A549 treated with dexamethasone at 1 μM for 4 hours (cell line): ENCODE data around the gene ASPHD1. TPM values are rescaled to one million over a fixed set of nuclear protein-coding genes. Genes with fewer than 3 reads are reported as not detected.

Experiments
- total RNA-seq: library from RNA; stranded (reverse); fragments of 200-300 nt; extraction: Qiagen RNA extraction; gene quantifications from 5 replicates; pipeline ENCODE4 v1.2.3, GENCODE V29; 2022

Gene ASPHD1, protein sequence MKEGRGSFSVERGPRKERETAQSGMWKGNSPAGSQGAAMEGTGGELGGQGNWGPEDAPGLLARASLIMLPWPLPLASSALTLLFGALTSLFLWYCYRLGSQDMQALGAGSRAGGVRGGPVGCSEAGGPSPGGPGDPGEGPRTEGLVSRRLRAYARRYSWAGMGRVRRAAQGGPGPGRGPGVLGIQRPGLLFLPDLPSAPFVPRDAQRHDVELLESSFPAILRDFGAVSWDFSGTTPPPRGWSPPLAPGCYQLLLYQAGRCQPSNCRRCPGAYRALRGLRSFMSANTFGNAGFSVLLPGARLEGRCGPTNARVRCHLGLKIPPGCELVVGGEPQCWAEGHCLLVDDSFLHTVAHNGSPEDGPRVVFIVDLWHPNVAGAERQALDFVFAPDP
- total RNA-seq: 15.9 to 21.5 TPM (median 20.0 TPM) in 5 replicates

DNA sequence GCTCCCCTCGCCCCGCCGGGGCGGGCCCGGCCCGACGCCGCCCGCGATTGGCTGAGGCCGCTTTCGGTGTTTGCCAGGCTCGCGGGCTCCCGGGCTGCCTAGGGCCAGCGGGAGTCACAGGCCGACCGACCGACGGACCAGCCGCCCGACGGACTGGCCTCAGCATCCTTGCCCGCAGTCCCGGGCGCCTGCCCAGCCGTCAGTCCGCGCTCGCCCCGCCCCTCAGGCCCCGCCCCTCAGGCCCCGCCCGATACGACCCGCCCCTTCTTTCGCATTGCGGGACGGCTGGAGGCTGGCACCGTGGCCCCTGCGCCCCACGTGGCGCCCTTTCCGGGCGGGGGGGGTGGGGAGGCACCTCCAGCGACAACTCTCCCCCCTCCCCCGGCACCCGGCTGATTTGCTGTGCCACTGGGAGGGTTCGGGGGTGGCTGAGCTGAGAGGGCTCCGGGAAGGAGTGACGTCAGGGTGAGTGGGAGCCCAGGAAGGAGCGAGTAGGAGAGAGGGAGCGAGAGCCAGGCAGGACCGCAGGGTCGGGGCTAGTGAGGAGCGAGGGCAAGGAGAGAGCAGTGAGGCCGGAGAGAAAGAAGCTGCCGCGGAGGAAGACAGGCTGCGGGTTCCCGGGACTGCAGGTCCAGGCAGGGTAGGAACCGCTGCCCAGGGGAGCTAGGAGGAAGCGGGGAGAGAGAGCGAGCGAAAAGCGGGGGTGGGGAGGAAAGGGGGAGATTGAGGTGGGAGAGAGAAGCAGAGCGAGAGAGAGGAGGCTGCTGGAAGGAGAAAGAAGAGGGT is at the start of gene ASPHD1:
TSS of gene ASPHD1 (plus strand) at position 387 of the 786 bp plus-strand sequence. CDS start 484 bp downstream, outside the sequence.

DNA sequence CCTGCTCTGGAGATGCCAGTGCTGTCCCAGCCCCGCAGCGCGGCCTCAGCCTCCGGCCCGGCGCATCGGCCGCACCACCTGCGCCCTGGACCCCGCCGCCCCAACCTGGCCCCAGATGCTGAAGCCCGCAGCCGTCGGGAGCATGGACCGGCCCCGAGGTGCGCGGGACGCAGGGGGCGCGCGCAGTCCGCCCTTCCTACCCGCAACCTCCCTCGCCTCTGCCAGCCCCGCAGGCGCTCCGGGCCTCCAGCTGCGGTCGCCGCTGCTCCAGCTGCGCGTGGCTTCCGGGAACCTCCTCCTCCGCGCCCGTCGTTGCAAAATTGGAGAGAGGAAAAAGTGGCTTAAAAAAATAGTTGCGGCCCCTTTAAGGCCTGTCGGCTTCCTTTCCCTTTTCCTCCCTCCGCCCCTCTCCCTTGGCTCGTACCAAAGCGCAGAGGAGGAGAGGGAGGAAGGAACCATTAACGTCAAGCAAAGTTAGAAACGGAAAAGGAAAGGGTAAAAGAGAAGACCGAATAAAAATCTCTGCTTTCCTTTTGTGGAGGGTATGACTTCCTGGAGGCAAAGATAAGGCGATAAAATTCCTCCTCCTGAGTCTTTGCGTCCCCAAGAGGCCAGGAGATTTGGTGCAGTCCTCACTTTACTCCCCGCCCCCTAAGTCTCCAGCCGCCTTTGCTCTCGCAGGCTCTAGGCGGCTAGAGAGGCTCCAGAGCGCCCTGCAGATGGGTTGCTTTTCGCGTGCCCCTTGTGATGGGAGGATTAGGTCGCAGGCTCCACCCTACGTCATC is 37.2 kb upstream of the ASPHD1 start, which contains the start of gene CDIPT:
TSS of gene CDIPT (minus strand) at position 343 of the 785 bp plus-strand sequence. CDS start 369 bp downstream, outside the sequence.

GRCh38 chr16:29899516-29900101 is 679 bp upstream of the ASPHD1 start, which contains the start of gene SEZ6L2:
TSS of gene SEZ6L2 (minus strand) at chr16:29899550. CDS start at chr16:29899019, 531 bp downstream.

DNA sequence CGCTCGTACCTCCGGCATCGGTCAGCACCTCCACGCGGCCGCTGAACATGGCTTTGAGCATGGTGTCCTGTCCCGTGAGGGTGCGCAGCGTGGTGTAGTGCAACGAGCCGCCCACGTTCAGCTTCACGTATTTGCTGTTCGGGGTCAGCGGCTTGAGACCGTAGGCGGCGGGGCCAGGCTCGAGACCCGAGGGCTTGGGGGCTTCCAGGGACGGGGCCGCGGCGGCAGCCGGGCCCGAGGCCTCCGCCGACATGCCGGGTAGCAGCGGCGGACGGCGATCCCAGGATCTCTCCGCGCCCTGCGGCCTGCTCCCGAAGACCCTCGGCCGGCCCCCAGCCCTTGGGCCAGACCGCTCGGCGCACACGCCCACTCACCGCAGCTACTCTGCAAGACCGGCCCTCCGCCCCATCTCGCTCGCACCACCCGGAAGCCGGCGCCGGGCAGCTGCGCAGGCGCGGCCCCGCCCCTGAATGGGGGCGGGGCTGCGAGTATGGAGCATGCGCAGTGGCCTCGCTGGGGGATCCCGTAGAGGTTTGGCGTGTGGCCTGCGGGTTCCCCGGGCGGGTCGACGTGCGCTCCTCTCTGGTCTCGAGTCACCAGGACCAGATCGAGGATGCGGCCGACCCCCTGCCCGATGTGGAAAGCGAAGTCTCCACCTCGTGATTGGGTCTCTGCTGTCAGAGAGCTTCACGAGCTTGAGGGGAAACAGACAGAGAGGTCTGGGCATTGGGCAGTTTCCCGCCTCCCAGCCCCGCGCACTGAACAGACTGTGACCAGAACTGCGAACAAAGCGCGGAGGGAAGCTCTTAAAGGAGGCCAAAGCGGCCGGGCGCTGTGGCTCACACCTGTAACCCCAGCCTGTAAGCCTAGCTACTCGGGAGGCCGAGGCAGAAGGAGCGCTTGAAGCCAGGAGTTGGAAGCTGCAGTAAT is 25.8 kb downstream of the ASPHD1 start, which contains the start of gene KCTD13:
TSS of gene KCTD13 (minus strand) at position 446 of the 930 bp plus-strand sequence. CDS start at position 253, 193 bp downstream.

Other genes starting within 250 kb of the ASPHD1 start
- not detected in 5 replicates for gene SPN, start 237.2 kb upstream of the ASPHD1 start, total RNA-seq
- 0.48 to 1.0 TPM (median 0.86 TPM) in 5 replicates for gene QPRT, start 221.3 kb upstream of the ASPHD1 start, total RNA-seq
- gene C16orf54, start 154.5 kb upstream of the ASPHD1 start, total RNA-seq: not detected in 5 replicates
- not detected in 5 replicates for gene ZG16, start 122.2 kb upstream of the ASPHD1 start, total RNA-seq
- gene KIF22, start 109.7 kb upstream of the ASPHD1 start, total RNA-seq: 71.9 to 84.6 TPM (median 83.7 TPM) in 5 replicates
- 141 to 189 TPM (median 187 TPM) in 5 replicates for gene MAZ, start 94.0 kb upstream of the ASPHD1 start, total RNA-seq
- gene PRRT2, start 88.3 kb upstream of the ASPHD1 start, total RNA-seq: 0.26 to 0.40 TPM (median 0.35 TPM) in 5 replicates
- 33.9 to 40.8 TPM (median 39.6 TPM) in 5 replicates for gene PAGR1, start 84.3 kb upstream of the ASPHD1 start, total RNA-seq
- gene MVP, start 80.0 kb upstream of the ASPHD1 start, total RNA-seq: 113 to 149 TPM (median 141 TPM) in 5 replicates
- 59.0 to 84.9 TPM (median 82.5 TPM) in 5 replicates for gene CDIPT, start 37.3 kb upstream of the ASPHD1 start, total RNA-seq
- gene SEZ6L2, start 938 bp upstream of the ASPHD1 start, total RNA-seq: 16.1 to 23.9 TPM (median 22.1 TPM) in 5 replicates
- gene KCTD13, start 25.7 kb downstream of the ASPHD1 start, total RNA-seq: 9.1 to 15.4 TPM (median 13.8 TPM) in 5 replicates
- gene TMEM219, start 61.6 kb downstream of the ASPHD1 start, total RNA-seq: 89.3 to 94.5 TPM (median 91.1 TPM) in 5 replicates
- 20.5 to 33.5 TPM (median 31.0 TPM) in 5 replicates for gene TAOK2, start 73.4 kb downstream of the ASPHD1 start, total RNA-seq
- gene HIRIP3, start 95.1 kb downstream of the ASPHD1 start, total RNA-seq: 14.7 to 16.6 TPM (median 15.4 TPM) in 5 replicates
- gene INO80E, start 95.8 kb downstream of the ASPHD1 start, total RNA-seq: 112 to 117 TPM (median 114 TPM) in 5 replicates
- gene DOC2A, start 110.5 kb downstream of the ASPHD1 start, total RNA-seq: 1.5 to 2.4 TPM (median 1.9 TPM) in 5 replicates
- gene C16orf92, start 122.7 kb downstream of the ASPHD1 start, total RNA-seq: not detected in 5 replicates
- 0.14 to 0.31 TPM (median 0.22 TPM) in 5 replicates for gene TLCD3B, start 130.8 kb downstream of the ASPHD1 start, total RNA-seq
- 1,418 to 1,815 TPM (median 1,742 TPM) in 5 replicates for gene ALDOA, start 165.3 kb downstream of the ASPHD1 start, total RNA-seq
- 114 to 146 TPM (median 142 TPM) in 5 replicates for gene PPP4C, start 175.5 kb downstream of the ASPHD1 start, total RNA-seq
- 0.12 to 0.42 TPM (median 0.29 TPM) in 5 replicates for gene TBX6, start 191.4 kb downstream of the ASPHD1 start, total RNA-seq
- gene YPEL3, start 195.7 kb downstream of the ASPHD1 start, total RNA-seq: 4.7 to 8.8 TPM (median 7.5 TPM) in 5 replicates
- gene GDPD3, start 213.0 kb downstream of the ASPHD1 start, total RNA-seq: 1.1 to 1.7 TPM (median 1.2 TPM) in 5 replicates
- 34.5 to 37.6 TPM (median 36.5 TPM) in 5 replicates for gene MAPK3, start 222.7 kb downstream of the ASPHD1 start, total RNA-seq